NCI-H774 (cell line): Measurements from ENCODE around the gene FMNL2.

Experiments used
- DNase-seq: peaks from one replicate; lab custom pipeline; 2025; lab: John Stamatoyannopoulos, UW

FMNL2 gene

GRCh38 chr2:152405206-152406118 is 70.5 kb downstream of the FMNL2 start:
- DNase-seq = no peak

GRCh38 chr2:152406119-152406835 is 71.3 kb downstream of the FMNL2 start:
- no peak for DNase-seq

- DNase-seq = no peak
These were observed 71.8 kb downstream of the FMNL2 start for GRCh38 chr2:152406836-152407161.

- no peak for DNase-seq
These were observed 72.3 kb downstream of the FMNL2 start for GRCh38 chr2:152407204-152407721.

GRCh38 chr2:152407806-152408205 is 72.8 kb downstream of the FMNL2 start:
- DNase-seq = no peak

- no peak for DNase-seq
These were observed 73.3 kb downstream of the FMNL2 start for GRCh38 chr2:152408254-152408653.

- no peak for DNase-seq
These were observed 74.6 kb downstream of the FMNL2 start for GRCh38 chr2:152409386-152410164.

- DNase-seq = no peak
These were observed 75.2 kb downstream of the FMNL2 start for GRCh38 chr2:152410165-152410597.

- no peak for DNase-seq
These were observed 76.2 kb downstream of the FMNL2 start for GRCh38 chr2:152411154-152411553.

GRCh38 chr2:152413228-152414030 is 78.5 kb downstream of the FMNL2 start:
- no peak for DNase-seq

GRCh38 chr2:152415231-152415642 is 80.3 kb downstream of the FMNL2 start:
- DNase-seq = no peak

GRCh38 chr2:152415796-152416195 is 80.8 kb downstream of the FMNL2 start:
- DNase-seq = no peak

- no peak for DNase-seq
These were observed 83.7 kb downstream of the FMNL2 start for GRCh38 chr2:152418688-152419087.

- DNase-seq = no peak
These were observed 85.0 kb downstream of the FMNL2 start for GRCh38 chr2:152419944-152420343.

GRCh38 chr2:152420363-152420762 is 85.4 kb downstream of the FMNL2 start:
- DNase-seq = no peak

- no peak for DNase-seq
These were observed 86.0 kb downstream of the FMNL2 start for GRCh38 chr2:152420936-152421335.

- DNase-seq = no peak
These were observed 86.8 kb downstream of the FMNL2 start for GRCh38 chr2:152421521-152422370.

GRCh38 chr2:152423684-152424083 is 88.7 kb downstream of the FMNL2 start:
- DNase-seq = no peak

- DNase-seq = no peak
These were observed 91.1 kb downstream of the FMNL2 start for GRCh38 chr2:152425765-152426727.
